T-helper 1 cell treated with Interleukin-12 subunit alpha and Interleukin-12 subunit beta and Interleukin-4 antibody, amounts not matched to agents 30 ng/mL and 1 ng/mL, for 36 hours (primary cell): Measurements from ENCODE around the gene PRXL2B. TPM values are rescaled to one million over a fixed set of nuclear protein-coding genes. Genes with fewer than 3 reads are reported as not detected.

Experiments
- intact Hi-C: fragments of 100-400 bp; cut with micrococcal nuclease; formaldehyde crosslinking; loops from one replicate; pipeline ENCODE4 v1.15.1; 2024
- total RNA-seq: library from RNA; stranded (reverse); gene quantifications from 2 replicates; pipeline ENCODE4 v1.2.3, GENCODE V29; 2022

The PRXL2B gene
- total RNA-seq, 1 donor from 2014 or later: 35.2 TPM

GRCh38 chr1:2595812-2596529, 9.4 kb downstream of the PRXL2B start:
- intact Hi-C loops: no loop called here

GRCh38 chr1:2596530-2597333, 10.2 kb downstream of the PRXL2B start:
- intact Hi-C loops: no loop called here

GRCh38 chr1:2597441-2598328, 11.1 kb downstream of the PRXL2B start:
- intact Hi-C loops: no loop called here

GRCh38 chr1:2598329-2598931, 11.9 kb downstream of the PRXL2B start:
- intact Hi-C loops: no loop called here

GRCh38 chr1:2601721-2602303, 15.2 kb downstream of the PRXL2B start:
- intact Hi-C loops: no loop called here

- intact Hi-C loops: no loop called here
Measured at GRCh38 chr1:2602311-2602835, 15.8 kb downstream of the PRXL2B start.

- intact Hi-C loops: no loop called here
Measured at GRCh38 chr1:2602866-2603520, 16.4 kb downstream of the PRXL2B start.

- intact Hi-C loops: no loop called here
Measured at GRCh38 chr1:2603521-2604155, 17.1 kb downstream of the PRXL2B start.

- intact Hi-C loops: no loop called here
Measured at GRCh38 chr1:2604156-2604843, 17.7 kb downstream of the PRXL2B start.

- intact Hi-C loops: no loop called here
Measured at GRCh38 chr1:2604844-2605508, 18.4 kb downstream of the PRXL2B start.

GRCh38 chr1:2605509-2606395, 19.2 kb downstream of the PRXL2B start:
- intact Hi-C loops: no loop called here

GRCh38 chr1:2606396-2606880, 19.9 kb downstream of the PRXL2B start:
- intact Hi-C loops: no loop called here

- intact Hi-C loops: no loop called here
Measured at GRCh38 chr1:2606881-2607621, 20.5 kb downstream of the PRXL2B start.

GRCh38 chr1:2607641-2608091, 21.1 kb downstream of the PRXL2B start:
- intact Hi-C loops: no loop called here

GRCh38 chr1:2609319-2610035, 22.9 kb downstream of the PRXL2B start:
- intact Hi-C loops: no loop called here
